Natural killer cell (primary cell): Measurements from ENCODE around the gene RBM4B. TPM values are rescaled to one million over a fixed set of nuclear protein-coding genes. Genes with fewer than 3 reads are reported as not detected.

Source experiments
- ATAC-seq, 3 donors: fragments of 150-1000 bp in 2 of 3; fragments of 200-7000 bp in 1 of 3; cut with Tn5 transposase; 1 replicate in 1 of 3; 2 replicates in 2 of 3; pipeline ENCODE4 v1.10.0; 2021; ENCODE audit warnings: mild to moderate bottlenecking in 2 of 3, moderate library complexity in 2 of 3
- DNase-seq, 2 donors: peaks; one replicate each; pipeline versions ENCODE4 v3.0.0 to v3.0.0-alpha.2; 2013 to 2021; ENCODE audit warnings: mixed read lengths in 1 of 2
- H3K27ac ChIP-seq: one replicate; pipeline ENCODE4 v1.5.1; 2013; ENCODE audit warnings: mild to moderate bottlenecking, low read length
- H3K27me3 ChIP-seq: one replicate; pipeline ENCODE4 v1.6.1; 2013; ENCODE audit warnings: low read length; ENCODE audit not compliant: control insufficient read depth, insufficient read depth
- H3K36me3 ChIP-seq: one replicate; pipeline ENCODE4 v1.6.1; 2013; ENCODE audit warnings: low read length; ENCODE audit not compliant: control insufficient read depth, insufficient read depth
- H3K4me1 ChIP-seq: one replicate; pipeline ENCODE4 v1.6.1; 2013; ENCODE audit warnings: low read length; ENCODE audit not compliant: control insufficient read depth, insufficient read depth
- H3K4me3 ChIP-seq: one replicate; pipeline ENCODE4 v1.5.1; 2013; ENCODE audit warnings: low read length
- H3K9me3 ChIP-seq: one replicate; pipeline ENCODE4 v1.6.1; 2013; ENCODE audit warnings: low read length; ENCODE audit not compliant: control insufficient read depth, insufficient read depth
- H3K27ac Mint-ChIP-seq, 2 donors: one replicate each; pipeline ENCODE4 v1.8.0; 2022; ENCODE audit warnings: mild to moderate bottlenecking in 2 of 2, mixed read lengths in 2 of 2, moderate library complexity in 1 of 2
- H3K27me3 Mint-ChIP-seq, 2 donors: one replicate each; pipeline ENCODE4 v1.8.0; 2022; ENCODE audit warnings: low read depth in 2 of 2, mixed read lengths in 2 of 2
- H3K36me3 Mint-ChIP-seq: one replicate; pipeline ENCODE4 v1.8.0; 2022; ENCODE audit warnings: mixed read lengths
- H3K4me1 Mint-ChIP-seq, 2 donors: one replicate each; pipeline ENCODE4 v1.8.0; 2022; ENCODE audit warnings: mixed read lengths in 2 of 2
- H3K4me3 Mint-ChIP-seq: one replicate; pipeline ENCODE4 v1.8.0; 2022; ENCODE audit warnings: mild to moderate bottlenecking, moderate library complexity, mixed read lengths
- H3K9me3 Mint-ChIP-seq, 2 donors: one replicate each; pipeline ENCODE4 v1.8.0; 2022; ENCODE audit warnings: mixed read lengths in 2 of 2
- CTCF ChIP-seq: fragments of 200-600 bp; IDR thresholded peaks from one replicate; pipeline ENCODE4 v1.8.0; 2022; ENCODE audit warnings: antibody characterized with exemption
- WGBS: methylation state at CpG from one replicate; pipeline ENCODE4 v1.1.7; 2013; ENCODE audit warnings: missing lambda C conversion rate; ENCODE audit not compliant: insufficient coverage; 5-methylcytosine and 5-hydroxymethylcytosine counted together
- intact Hi-C: fragments of 100-400 bp; cut with micrococcal nuclease; formaldehyde crosslinking; loops from one replicate; pipeline ENCODE4 v1.14.2; 2022
- total RNA-seq, 4 donors: library from RNA; stranded (reverse); fragments of 120-200 nt in 1 of 4; gene quantifications; one replicate each; pipeline versions ENCODE4 v1.2.3 to v1.2.4, GENCODE V29; 2013 to 2022

RBM4B gene
- total RNA-seq, 3 donors from 2014 or later (not counting 1 experiment from before 2014, with no cell fraction given), result 11.1 to 23.0 (median 12.4) TPM

- Histone ChIP-seq H3K4me1 (peaks cover 2% of the 10 kb centered on the region), H3K9me3 (no peaks in the 10 kb centered on the region), H3K36me3 (peaks cover 32% of the 10 kb centered on the region), H3K27ac (no peak overlapping the region), H3K27me3 (no peaks in the 10 kb centered on the region), H3K4me3 (no peak overlapping the region)
- intact Hi-C loops, result no loop called here
- Mint-ChIP-seq H3K4me1 (peaks cover 18 to 40% of the 10 kb centered on the region in 2 donors), H3K4me3 (no peak overlapping the region), H3K27me3 (no peaks in the 10 kb centered on the region), H3K9me3 (no peaks in the 10 kb centered on the region), H3K36me3 (peaks cover 13% of the 10 kb centered on the region), H3K27ac (peak overlapping the region in 1 of 2 donors; percentile 61)
- no peak for TF ChIP-seq CTCF
- ATAC-seq (peak in 1 of 3 donors; percentile 10), DNase-seq (no peak)
- WGBS, result 86% methylated on average over 1 of the region's 2 CpGs
Measured at GRCh38 chr11:66651016-66651415, 26.7 kb downstream of the RBM4B start.

- H3K9me3 ChIP-seq, result no peaks in the 10 kb centered on the region
- Mint-ChIP-seq H3K4me3 (no peak overlapping the region), H3K36me3 (peaks cover 22% of the 10 kb centered on the region), H3K9me3 (no peaks in the 10 kb centered on the region), H3K27ac (no peak overlapping the region), H3K27me3 (no peaks in the 10 kb centered on the region), H3K4me1 (peaks cover 29 to 46% of the 10 kb centered on the region in 2 donors)
- no peak overlapping the region for H3K4me3 ChIP-seq
- ATAC-seq (no peak), DNase-seq (no peak)
- 95% methylated on average over 5 of the region's 5 CpGs for WGBS
- intact Hi-C loops, result no loop called here
- H3K27ac ChIP-seq, result no peak overlapping the region
- peaks cover 40% of the 10 kb centered on the region for H3K36me3 ChIP-seq
- no peak for TF ChIP-seq CTCF
- peaks cover 5% of the 10 kb centered on the region for H3K4me1 ChIP-seq
- H3K27me3 ChIP-seq, result no peaks in the 10 kb centered on the region
Measured at GRCh38 chr11:66649903-66650302, 27.8 kb downstream of the RBM4B start.

- peaks cover 18% of the 10 kb centered on the region for H3K4me1 ChIP-seq
- H3K27me3 ChIP-seq, result no peaks in the 10 kb centered on the region
- Mint-ChIP-seq H3K36me3 (peaks cover 45% of the 10 kb centered on the region), H3K4me3 (peak overlapping the region; percentile 1), H3K4me1 (peaks cover 57 to 59% of the 10 kb centered on the region in 2 donors), H3K9me3 (no peaks in the 10 kb centered on the region), H3K27me3 (no peaks in the 10 kb centered on the region), H3K27ac (peak overlapping the region; percentile 60 to 80)
- H3K27ac ChIP-seq, result no peak overlapping the region
- 85% methylated on average over 4 of the region's 4 CpGs for WGBS
- no peak for TF ChIP-seq CTCF
- peaks cover 66% of the 10 kb centered on the region for H3K36me3 ChIP-seq
- intact Hi-C loops, result no loop called here
- no peaks in the 10 kb centered on the region for H3K9me3 ChIP-seq
- no peak for DNase-seq
- H3K4me3 ChIP-seq, result no peak overlapping the region
- no peak for ATAC-seq
Measured at GRCh38 chr11:66646828-66647227, 30.9 kb downstream of the RBM4B start.

GRCh38 chr11:66643745-66644437, 33.8 kb downstream of the RBM4B start:
- intact Hi-C loops, result no loop called here
- Mint-ChIP-seq H3K4me1 (peaks cover 86 to 88% of the 10 kb centered on the region in 2 donors), H3K36me3 (peaks cover 54% of the 10 kb centered on the region), H3K27ac (peak overlapping the region; percentile 57 to 88), H3K9me3 (no peaks in the 10 kb centered on the region), H3K27me3 (no peaks in the 10 kb centered on the region), H3K4me3 (peak overlapping the region; percentile 13)
- no peak for TF ChIP-seq CTCF
- 96% methylated on average over 24 of the region's 24 CpGs for WGBS
- no peak overlapping the region for H3K27ac ChIP-seq
- no peaks in the 10 kb centered on the region for H3K27me3 ChIP-seq
- H3K4me1 ChIP-seq, result peaks cover 39% of the 10 kb centered on the region
- H3K4me3 ChIP-seq, result no peak overlapping the region
- no peaks in the 10 kb centered on the region for H3K9me3 ChIP-seq
- DNase-seq (no peak), ATAC-seq (no peak)
- H3K36me3 ChIP-seq, result peaks cover 82% of the 10 kb centered on the region
